MM.1S (cell line): ENCODE data around the gene FAM9A.

Source experiments
- CTCF ChIP-seq: fragments of 300-600 bp; sonication (generic); IDR thresholded peaks from 2 replicates; pipeline ENCODE4 v1.5.1; 2016; ENCODE audit warnings: antibody characterized with exemption, low read length, mixed read lengths
- EZH2phosphoT487 ChIP-seq: fragments of 300-600 bp; sonication (generic); IDR thresholded peaks from 2 replicates; pipeline ENCODE4 v1.6.1; 2018; ENCODE audit warnings: antibody characterized with exemption, low read length

DNA sequence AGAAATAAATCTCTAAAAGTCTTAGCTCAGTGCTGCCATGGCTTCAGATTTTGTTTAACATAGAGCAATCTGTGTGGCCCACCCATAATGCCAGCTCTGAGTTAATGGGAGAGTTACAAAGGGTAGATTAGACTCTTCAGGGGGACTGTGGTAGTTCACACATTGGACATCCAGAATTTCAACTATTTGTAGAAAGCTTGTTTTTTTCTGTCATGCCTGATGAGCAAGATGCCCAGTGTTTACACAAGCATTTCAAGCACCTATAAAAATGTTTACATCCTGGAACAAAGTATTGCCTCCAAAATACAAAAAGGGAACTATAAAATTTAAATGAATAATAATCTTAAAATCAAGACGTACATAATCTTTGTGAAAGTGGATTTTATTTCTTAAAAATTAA, 43.0 kb upstream of the FAM9A start:
- TF ChIP-seq CTCF (no peak), EZH2phosphoT487 (no peak)
